K562 (cell line): ENCODE results near the gene LAIR2. TPM values are rescaled to one million over a fixed set of nuclear protein-coding genes. Genes with fewer than 3 reads are reported as not detected.

Source experiments
- ARNT ChIP-seq, 2 experiments: fragments of 450-650 bp; IDR thresholded peaks; 2 replicates each; pipeline ENCODE4 v1.6.1; 2016; ENCODE audit warnings: mild to moderate bottlenecking in 1 of 2
- EWSR1 ChIP-seq: fragments of 450-650 bp; IDR thresholded peaks from 2 replicates; pipeline ENCODE4 v1.6.1; 2018; ENCODE audit warnings: borderline replicate concordance, mild to moderate bottlenecking, low read depth, moderate library complexity; ENCODE audit not compliant: partially characterized antibody
- JUN ChIP-seq, 2 experiments: sonication (generic) in 1 of 2; formaldehyde crosslinking in 1 of 2; IDR thresholded peaks; 2 replicates each; pipeline versions ENCODE4 v1.6.1 to v1.8.0; 2012 to 2022; ENCODE audit warnings: borderline replicate concordance in 2 of 2, mild to moderate bottlenecking in 2 of 2, improper control_type of control experiment in 1 of 2, low read depth in 1 of 2, low read length in 1 of 2, missing genetic modification reagents in 1 of 2
- polyA plus RNA-seq, 8 experiments: library from polyadenylated mRNA; depleted of rRNA in 4 of 8; stranded (reverse) in 5 of 8; unstranded in 3 of 8; fragments of >200 nt; fragmentation: Nextera tagmentation in 2 of 8; fragmentation: Illumina TruSeq in 1 of 8; extraction: Ambion mirVana in 2 of 8; extraction: Trizol in 1 of 8; gene quantifications; 2 replicates each; pipeline versions ENCODE4 v1.2.1 to v1.2.3, GENCODE V29; 2011 to 2014; ENCODE audit warnings: inconsistent platforms in 1 of 8, missing spikeins in 1 of 8
- total RNA-seq, 7 experiments: library from RNA; depleted of rRNA in 6 of 7; stranded (reverse); fragments of >200 nt in 6 of 7; fragmentation: Illumina TruSeq in 2 of 7; extraction: Trizol in 2 of 7; gene quantifications; 2 replicates each; pipeline versions ENCODE4 v1.2.1 to v1.2.3, GENCODE V29; 2011 to 2021; ENCODE audit warnings: low replicate concordance in 1 of 7
- TF ChIP-seq, protein P1 (sequence below): fragments of 450-650 bp; IDR thresholded peaks from 2 replicates; pipeline ENCODE4 v1.6.1; 2016; ENCODE audit warnings: mild to moderate bottlenecking
- TF ChIP-seq, protein P2 (sequence below): fragments of 450-650 bp; formaldehyde crosslinking; IDR thresholded peaks from 2 replicates; pipeline ENCODE4 v1.4.0; 2020; ENCODE audit warnings: mild to moderate bottlenecking, moderate library complexity

Gene LAIR2
- total and polyA plus RNA-seq, 9 of the 15 experiments (the other 6 are each of a cell fraction or from before 2014, with no cell fraction given) = not detected

DNA sequence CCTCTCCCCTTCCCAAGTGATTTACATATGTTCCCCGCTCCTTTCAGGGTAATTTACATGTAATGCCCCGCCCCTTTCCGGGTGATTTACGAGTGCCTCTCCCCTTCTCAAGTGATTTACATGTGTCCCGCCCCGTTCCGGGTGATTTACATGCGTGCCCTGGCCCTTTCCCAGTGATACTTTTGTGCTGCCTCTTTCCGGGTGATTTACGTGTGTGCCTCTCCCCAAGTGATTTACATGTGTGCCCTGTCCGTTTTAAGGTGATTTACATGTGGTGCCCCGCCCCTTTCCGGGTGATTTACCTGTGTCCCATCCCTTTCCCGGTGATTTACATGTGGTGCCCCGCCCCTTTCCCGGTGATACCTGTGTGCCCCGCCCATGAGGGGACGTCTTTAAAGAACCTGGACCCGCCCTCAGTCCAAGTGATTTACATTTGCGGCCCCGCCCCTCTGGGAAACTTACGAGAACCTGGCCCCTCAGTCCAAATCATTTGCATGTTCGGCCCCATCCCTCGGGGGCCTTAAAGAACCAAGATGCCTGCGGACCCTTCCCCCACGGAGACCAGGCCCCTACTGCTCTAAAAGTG, 38.5 kb upstream of the LAIR2 start (continued):
- TF ChIP-seq, protein P1, sequence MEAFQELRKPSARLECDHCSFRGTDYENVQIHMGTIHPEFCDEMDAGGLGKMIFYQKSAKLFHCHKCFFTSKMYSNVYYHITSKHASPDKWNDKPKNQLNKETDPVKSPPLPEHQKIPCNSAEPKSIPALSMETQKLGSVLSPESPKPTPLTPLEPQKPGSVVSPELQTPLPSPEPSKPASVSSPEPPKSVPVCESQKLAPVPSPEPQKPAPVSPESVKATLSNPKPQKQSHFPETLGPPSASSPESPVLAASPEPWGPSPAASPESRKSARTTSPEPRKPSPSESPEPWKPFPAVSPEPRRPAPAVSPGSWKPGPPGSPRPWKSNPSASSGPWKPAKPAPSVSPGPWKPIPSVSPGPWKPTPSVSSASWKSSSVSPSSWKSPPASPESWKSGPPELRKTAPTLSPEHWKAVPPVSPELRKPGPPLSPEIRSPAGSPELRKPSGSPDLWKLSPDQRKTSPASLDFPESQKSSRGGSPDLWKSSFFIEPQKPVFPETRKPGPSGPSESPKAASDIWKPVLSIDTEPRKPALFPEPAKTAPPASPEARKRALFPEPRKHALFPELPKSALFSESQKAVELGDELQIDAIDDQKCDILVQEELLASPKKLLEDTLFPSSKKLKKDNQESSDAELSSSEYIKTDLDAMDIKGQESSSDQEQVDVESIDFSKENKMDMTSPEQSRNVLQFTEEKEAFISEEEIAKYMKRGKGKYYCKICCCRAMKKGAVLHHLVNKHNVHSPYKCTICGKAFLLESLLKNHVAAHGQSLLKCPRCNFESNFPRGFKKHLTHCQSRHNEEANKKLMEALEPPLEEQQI = no peak
- TF ChIP-seq EWSR1 (no peak), ARNT (IDR thresholded peaks at IDR 0.05) (0 out of 4 replicates have a peak, but pooled peaks of 1 of the 2 experiments have one; percentile 53), JUN (IDR thresholded peaks at IDR 0.05; ENCODE audit: borderline replicate concordance, low read depth, low read length) (no peak), JUN (CRISPR knock-in tag; IDR thresholded peaks at IDR 0.05; ENCODE audit: borderline replicate concordance) (no peak)
- TF ChIP-seq, protein P2, sequence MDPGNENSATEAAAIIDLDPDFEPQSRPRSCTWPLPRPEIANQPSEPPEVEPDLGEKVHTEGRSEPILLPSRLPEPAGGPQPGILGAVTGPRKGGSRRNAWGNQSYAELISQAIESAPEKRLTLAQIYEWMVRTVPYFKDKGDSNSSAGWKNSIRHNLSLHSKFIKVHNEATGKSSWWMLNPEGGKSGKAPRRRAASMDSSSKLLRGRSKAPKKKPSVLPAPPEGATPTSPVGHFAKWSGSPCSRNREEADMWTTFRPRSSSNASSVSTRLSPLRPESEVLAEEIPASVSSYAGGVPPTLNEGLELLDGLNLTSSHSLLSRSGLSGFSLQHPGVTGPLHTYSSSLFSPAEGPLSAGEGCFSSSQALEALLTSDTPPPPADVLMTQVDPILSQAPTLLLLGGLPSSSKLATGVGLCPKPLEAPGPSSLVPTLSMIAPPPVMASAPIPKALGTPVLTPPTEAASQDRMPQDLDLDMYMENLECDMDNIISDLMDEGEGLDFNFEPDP = no peak
- TF ChIP-seq, all 486 proteins: peak for 23
